Measurements from ENCODE around the gene GCNT2.

GCNT2 gene

GRCh38 chr6:10676403-10676802 lies 155.3 kb downstream of the GCNT2 start:
- no peaks in the 10 kb centered on the region for H3K27me3 ChIP-seq (ENCODE audit: insufficient read depth, low read depth, severe bottlenecking)
- H3K4me3 ChIP-seq (ENCODE audit: low read depth, low read length): no peak overlapping the region
- no peak for DNase-seq
- no peaks in the 10 kb centered on the region for H3K36me3 ChIP-seq
- H3K27ac ChIP-seq: no peak overlapping the region
- TF ChIP-seq CTCF (IDR thresholded peaks at IDR 0.05; ENCODE audit: low read depth, low read length): no peak
- no peaks in the 10 kb centered on the region for H3K9me3 ChIP-seq (ENCODE audit: severe bottlenecking)

- DNase-seq: no peak
- Histone ChIP-seq H3K4me3 (ENCODE audit: low read depth, low read length) (no peak overlapping the region), H3K36me3 (no peaks in the 10 kb centered on the region; the same call in 1 of the 2 replicates), H3K27me3 (ENCODE audit: insufficient read depth, low read depth, severe bottlenecking) (no peaks in the 10 kb centered on the region), H3K9me3 (ENCODE audit: severe bottlenecking) (no peaks in the 10 kb centered on the region), H3K27ac (no peak overlapping the region)
- TF ChIP-seq CTCF (IDR thresholded peaks at IDR 0.05; ENCODE audit: low read depth, low read length): no peak
These were observed 157.3 kb downstream of the GCNT2 start for GRCh38 chr6:10678456-10678855.

Data from WERI-Rb-1 (cell line).